IMR-90 (cell line): ENCODE results near the gene EPN2. TPM values are rescaled to one million over a fixed set of nuclear protein-coding genes. Genes with fewer than 3 reads are reported as not detected.

Experiments
- ATAC-seq: fragments of 200-7000 bp; cut with Tn5 transposase; 2 replicates; pipeline ENCODE4 v1.9.1; 2020; ENCODE audit warnings: low read depth, mild to moderate bottlenecking, moderate library complexity
- BruUV-seq: library from RNA; stranded (reverse); fragments of 400-500 nt; replicated peaks from 2 replicates; lab custom pipeline; 2021; lab: Mats Ljungman, UMichigan
- CTCF ChIA-PET: fragments of 300-600 bp; formaldehyde crosslinking; extraction: SDS; loops from one replicate; lab custom pipeline; 2021; ENCODE audit warnings: antibody characterized with exemption; lab: Yijun Ruan, JAX
- POLR2A ChIA-PET: fragments of 300-600 bp; sonication (Branson Sonifier 250); formaldehyde crosslinking; loops from one replicate; lab custom pipeline; 2022; ENCODE audit warnings: antibody characterized with exemption; ENCODE audit not compliant: unreplicated experiment; lab: Charles Lee
- DNase-seq: peaks from one replicate; pipeline ENCODE4 v3.0.0; 2013
- H2AFZ ChIP-seq: replicated peaks from 2 replicates; pipeline ENCODE3; 2013; ENCODE audit warnings: low read length, mild to moderate bottlenecking; ENCODE audit not compliant: poor library complexity
- H2AK5ac ChIP-seq: 2 replicates; pipeline ENCODE4 v1.6.1; 2013; ENCODE audit warnings: low read depth, low read length, inconsistent platforms
- H2AK9ac ChIP-seq: replicated peaks from 2 replicates; pipeline ENCODE3; 2013; ENCODE audit warnings: mild to moderate bottlenecking, low read depth, low read length, moderate library complexity; ENCODE audit not compliant: poor library complexity
- H2BK120ac ChIP-seq: 2 replicates; pipeline ENCODE4 v1.6.1; 2013; ENCODE audit warnings: low read depth, low read length, inconsistent platforms
- H2BK15ac ChIP-seq: 3 replicates; pipeline ENCODE4 v1.6.1; 2013; ENCODE audit warnings: low read depth, low read length, inconsistent platforms
- H2BK20ac ChIP-seq: 2 replicates; pipeline ENCODE4 v1.6.1; 2013; ENCODE audit warnings: low read depth, mild to moderate bottlenecking, inconsistent platforms, low read length, moderate library complexity
- H2BK5ac ChIP-seq: 2 replicates; pipeline ENCODE4 v1.6.1; 2013; ENCODE audit warnings: mild to moderate bottlenecking, low read depth, low read length, inconsistent platforms; ENCODE audit not compliant: poor library complexity, severe bottlenecking
- H3K14ac ChIP-seq: replicated peaks from 2 replicates; pipeline ENCODE4 v1.6.1; 2013; ENCODE audit warnings: low read depth, low read length, inconsistent platforms
- H3K18ac ChIP-seq: 2 replicates; pipeline ENCODE4 v1.6.1; 2013; ENCODE audit warnings: low read depth, low read length, control low read depth
- H3K23ac ChIP-seq: 2 replicates; pipeline ENCODE4 v1.6.1; 2013; ENCODE audit warnings: low read depth, low read length, inconsistent platforms
- H3K27ac ChIP-seq: 2 replicates; pipeline ENCODE4 v1.5.1; 2013; ENCODE audit warnings: mild to moderate bottlenecking, control low read depth, low read length; ENCODE audit not compliant: insufficient read depth
- H3K27me3 ChIP-seq: 2 replicates; pipeline ENCODE4 v1.6.1; 2013; ENCODE audit warnings: low read length; ENCODE audit not compliant: control insufficient read depth, insufficient read depth
- H3K36me3 ChIP-seq: 2 replicates; pipeline ENCODE4 v1.6.1; 2013; ENCODE audit warnings: low read length, mixed read lengths; ENCODE audit not compliant: control insufficient read depth, insufficient read depth
- H3K4ac ChIP-seq: 2 replicates; pipeline ENCODE4 v1.6.1; 2013; ENCODE audit warnings: low read depth, low read length, inconsistent platforms
- H3K4me1 ChIP-seq: 2 replicates; pipeline ENCODE4 v1.6.1; 2013; ENCODE audit warnings: low read length, mixed read lengths; ENCODE audit not compliant: control insufficient read depth, insufficient read depth
- H3K4me2 ChIP-seq: 2 replicates; pipeline ENCODE4 v1.6.1; 2013; ENCODE audit warnings: low read depth, mild to moderate bottlenecking, control low read depth, low read length, moderate library complexity
- H3K4me3 ChIP-seq: 2 replicates; pipeline ENCODE4 v1.5.1; 2013; ENCODE audit warnings: low read depth, mild to moderate bottlenecking, control low read depth, low read length, moderate library complexity; ENCODE audit not compliant: insufficient read depth
- H3K56ac ChIP-seq: 2 replicates; pipeline ENCODE4 v1.6.1; 2013; ENCODE audit warnings: low read length, inconsistent platforms; ENCODE audit not compliant: insufficient read depth; ENCODE audit errors: extremely low read depth
- H3K79me1 ChIP-seq, 2 experiments: 2 replicates each; pipeline ENCODE4 v1.6.1; 2013; ENCODE audit warnings: low read length in 2 of 2, inconsistent platforms in 1 of 2, low read depth in 1 of 2
- H3K9ac ChIP-seq: 2 replicates; pipeline ENCODE4 v1.6.1; 2013; ENCODE audit warnings: low read depth, low read length, control low read depth
- H3K9me1 ChIP-seq: 2 replicates; pipeline ENCODE4 v1.6.1; 2013; ENCODE audit warnings: low read length, inconsistent platforms; ENCODE audit not compliant: insufficient read depth
- H3K9me3 ChIP-seq: 2 replicates; pipeline ENCODE4 v1.6.1; 2013; ENCODE audit warnings: low read length; ENCODE audit not compliant: control insufficient read depth, insufficient read depth
- H4K20me1 ChIP-seq: 2 replicates; pipeline ENCODE4 v1.6.1; 2013; ENCODE audit warnings: low read length, inconsistent platforms; ENCODE audit not compliant: insufficient read depth
- H4K5ac ChIP-seq: 2 replicates; pipeline ENCODE4 v1.6.1; 2013; ENCODE audit warnings: mild to moderate bottlenecking, low read depth, low read length, control low read depth
- H4K8ac ChIP-seq, 2 experiments: 2 replicates each; pipeline ENCODE4 v1.6.1; 2013; ENCODE audit warnings: low read depth in 2 of 2, low read length in 2 of 2, control low read depth in 1 of 2, inconsistent platforms in 1 of 2
- H4K91ac ChIP-seq: 2 replicates; pipeline ENCODE4 v1.6.1; 2013; ENCODE audit warnings: low read depth, low read length, inconsistent platforms; ENCODE audit not compliant: insufficient read depth
- BHLHE40 ChIP-seq: fragments of 150-350 bp; IDR thresholded peaks from 2 replicates; pipeline ENCODE4 v1.6.1; 2016; ENCODE audit warnings: mild to moderate bottlenecking, low read depth, low read length
- CEBPB ChIP-seq: IDR thresholded peaks from 2 replicates; pipeline ENCODE4 v1.6.1; 2012; ENCODE audit warnings: low read depth, low read length, improper control_type of control experiment
- CHD1 ChIP-seq: IDR thresholded peaks from 2 replicates; pipeline ENCODE4 v1.6.1; 2012; ENCODE audit warnings: low read depth, low read length, improper control_type of control experiment
- FOS ChIP-seq: fragments of 150-350 bp; IDR thresholded peaks from 2 replicates; pipeline ENCODE4 v1.6.1; 2016; ENCODE audit warnings: low read depth, low read length
- MAFK ChIP-seq: IDR thresholded peaks from 2 replicates; pipeline ENCODE4 v1.6.1; 2012; ENCODE audit warnings: low read depth, low read length, improper control_type of control experiment
- MAZ ChIP-seq: IDR thresholded peaks from 2 replicates; pipeline ENCODE4 v1.6.1; 2012; ENCODE audit warnings: low read depth, mild to moderate bottlenecking, low read length, improper control_type of control experiment, moderate library complexity, borderline replicate concordance
- MXI1 ChIP-seq: IDR thresholded peaks from 2 replicates; pipeline ENCODE4 v1.6.1; 2012; ENCODE audit warnings: low read depth, mild to moderate bottlenecking, low read length, moderate library complexity, borderline replicate concordance
- NFE2L2 ChIP-seq: fragments of 150-350 bp; IDR thresholded peaks from 2 replicates; pipeline ENCODE4 v1.6.1; 2016; ENCODE audit warnings: low read depth, mild to moderate bottlenecking, low read length
- POLR2A ChIP-seq: IDR thresholded peaks from 2 replicates; pipeline ENCODE4 v1.6.1; 2012; ENCODE audit warnings: mild to moderate bottlenecking, low read depth, low read length
- RAD21 ChIP-seq: IDR thresholded peaks from 2 replicates; pipeline ENCODE4 v1.6.1; 2012; ENCODE audit warnings: low read length, improper control_type of control experiment
- RCOR1 ChIP-seq: IDR thresholded peaks from 2 replicates; pipeline ENCODE4 v1.6.1; 2012; ENCODE audit warnings: mild to moderate bottlenecking, low read length, improper control_type of control experiment; ENCODE audit not compliant: insufficient replicate concordance
- RFX5 ChIP-seq: IDR thresholded peaks from 2 replicates; pipeline ENCODE4 v1.8.0; 2012; ENCODE audit warnings: low read depth, mild to moderate bottlenecking, low read length, moderate library complexity
- SMC3 ChIP-seq: fragments of 150-350 bp; IDR thresholded peaks from 2 replicates; pipeline ENCODE4 v1.6.1; 2016; ENCODE audit warnings: low read depth, mild to moderate bottlenecking, antibody characterized with exemption, low read length, moderate library complexity
- USF2 ChIP-seq: fragments of 150-350 bp; IDR thresholded peaks from 2 replicates; pipeline ENCODE4 v1.6.1; 2017; ENCODE audit warnings: mild to moderate bottlenecking, antibody characterized with exemption, low read length, low read depth
- WGBS, 2 experiments: methylation state at CpG; one replicate each; pipeline versions ENCODE4 v1.1.5 to v1.1.7; 2013; ENCODE audit warnings: missing lambda C conversion rate in 2 of 2; ENCODE audit not compliant: insufficient read length in 1 of 2; ENCODE audit errors: extremely low coverage in 2 of 2; 5-methylcytosine and 5-hydroxymethylcytosine counted together
- dilution Hi-C: fragments of 300-500 bp; cut with HindIII; formaldehyde crosslinking; loops from one replicate; pipeline ENCODE4 v1.14.3; 2018; ENCODE audit warnings: low sequenced_read_pairs; ENCODE audit not compliant: unreplicated experiment
- in situ Hi-C: fragments of 300-500 bp; cut with MboI; formaldehyde crosslinking; loops from 3 replicates; pipeline ENCODE4 v1.14.3; 2019; ENCODE audit warnings: low sequenced_read_pairs, inconsistent platforms, mixed read lengths
- intact Hi-C: fragments of 100-400 bp; cut with micrococcal nuclease; formaldehyde crosslinking; loops from 2 replicates; pipeline ENCODE4 v1.10.0; 2022
- polyA plus RNA-seq, 3 experiments: library from polyadenylated mRNA; depleted of rRNA; stranded (reverse); fragments of >200 nt; gene quantifications; 2 replicates each; pipeline ENCODE4 v1.2.3, GENCODE V29; 2012; ENCODE audit warnings: low replicate concordance in 1 of 3
- total RNA-seq: library from RNA; depleted of rRNA; stranded (reverse); fragments of >200 nt; gene quantifications from 2 replicates; pipeline ENCODE4 v1.2.3, GENCODE V29; 2012
- TF ChIP-seq, protein P1 (sequence below): fragments of 150-350 bp; IDR thresholded peaks from 2 replicates; pipeline ENCODE4 v1.6.1; 2016; ENCODE audit warnings: low read depth, mild to moderate bottlenecking, low read length, moderate library complexity, borderline replicate concordance
- TF ChIP-seq, protein P2 (sequence below): conservative IDR thresholded peaks from 2 replicates; pipeline ENCODE4 v1.5.1; 2012; ENCODE audit warnings: mild to moderate bottlenecking, low read depth, low read length, improper control_type of control experiment

EPN2 gene
- total and polyA plus RNA-seq, 2 of the 4 experiments (the other 2 are of a cell fraction) = 14.9 to 25.3 TPM

DNA sequence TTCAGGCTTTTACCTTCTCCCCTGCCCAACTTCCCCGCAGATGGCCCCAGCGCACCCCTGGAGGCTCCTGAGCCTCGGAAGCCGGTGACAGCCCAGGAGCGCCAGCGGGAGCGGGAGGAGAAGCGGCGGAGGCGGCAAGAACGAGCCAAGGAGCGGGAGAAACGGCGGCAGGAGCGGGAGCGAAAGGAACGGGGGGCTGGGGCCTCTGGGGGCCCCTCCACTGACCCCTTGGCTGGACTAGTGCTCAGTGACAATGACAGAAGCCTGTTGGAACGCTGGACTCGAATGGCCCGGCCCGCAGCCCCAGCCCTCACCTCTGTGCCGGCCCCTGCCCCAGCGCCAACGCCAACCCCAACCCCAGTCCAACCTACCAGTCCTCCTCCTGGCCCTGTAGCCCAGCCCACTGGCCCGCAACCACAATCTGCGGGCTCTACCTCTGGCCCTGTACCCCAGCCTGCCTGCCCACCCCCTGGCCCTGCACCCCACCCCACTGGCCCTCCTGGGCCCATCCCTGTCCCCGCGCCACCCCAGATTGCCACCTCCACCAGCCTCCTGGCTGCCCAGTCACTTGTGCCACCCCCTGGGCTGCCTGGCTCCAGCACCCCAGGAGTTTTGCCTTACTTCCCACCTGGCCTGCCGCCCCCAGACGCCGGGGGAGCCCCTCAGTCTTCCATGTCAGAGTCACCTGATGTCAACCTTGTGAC lies 144.7 kb downstream of the EPN2 start:
- Histone ChIP-seq H4K20me1 (peaks cover 36% of the 10 kb centered on the region), H3K4me1 (peaks cover 38% of the 10 kb centered on the region), H2BK120ac (no peak overlapping the region), H4K91ac (no peak overlapping the region), H4K8ac (no peak overlapping the region), H3K36me3 (peaks cover 60% of the 10 kb centered on the region), H2BK5ac (no peak overlapping the region), H3K23ac (no peak overlapping the region), H3K14ac (no peak overlapping the region), H3K9me1 (peaks cover 39% of the 10 kb centered on the region), H3K9me3 (no peaks in the 10 kb centered on the region), H3K4me3 (no peak overlapping the region), H3K4ac (no peak overlapping the region), H3K56ac (no peak overlapping the region), H2BK20ac (no peak overlapping the region), H3K4me2 (no peak overlapping the region), H3K9ac (no peak overlapping the region), H2AK5ac (no peak overlapping the region), H2AFZ (no peak overlapping the region), H4K5ac (no peak overlapping the region), H2AK9ac (no peak overlapping the region), H3K18ac (no peak overlapping the region), H3K27ac (no peak overlapping the region), H2BK15ac (no peak overlapping the region), H3K27me3 (no peaks in the 10 kb centered on the region), H3K79me1 (peaks cover 31 to 73% of the 10 kb centered on the region in 2 experiments)
- in situ Hi-C loops = no loop called here
- intact Hi-C loops = loop anchor here (5.0 kb wide), 1 partner anchor 505 kb away; no protein-coding TSS in a partner anchor
- BruUV-seq = no TSS peak
- CTCF ChIA-PET = no interaction called here
- dilution Hi-C loops = no loop called here
- DNase-seq = no peak
- ATAC-seq = no peak
- POLR2A ChIA-PET = no interaction called here
- WGBS, 2 experiments = 90% methylated on average over 26 of the region's 31 CpGs; no CpG with 5 or more reads in 1 of the 2 experiments
- TF ChIP-seq, protein P1, sequence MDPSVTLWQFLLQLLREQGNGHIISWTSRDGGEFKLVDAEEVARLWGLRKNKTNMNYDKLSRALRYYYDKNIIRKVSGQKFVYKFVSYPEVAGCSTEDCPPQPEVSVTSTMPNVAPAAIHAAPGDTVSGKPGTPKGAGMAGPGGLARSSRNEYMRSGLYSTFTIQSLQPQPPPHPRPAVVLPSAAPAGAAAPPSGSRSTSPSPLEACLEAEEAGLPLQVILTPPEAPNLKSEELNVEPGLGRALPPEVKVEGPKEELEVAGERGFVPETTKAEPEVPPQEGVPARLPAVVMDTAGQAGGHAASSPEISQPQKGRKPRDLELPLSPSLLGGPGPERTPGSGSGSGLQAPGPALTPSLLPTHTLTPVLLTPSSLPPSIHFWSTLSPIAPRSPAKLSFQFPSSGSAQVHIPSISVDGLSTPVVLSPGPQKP = no peak
- TF ChIP-seq POLR2A (no peak), RCOR1 (no peak), MAFK (no peak), RAD21 (no peak), MAZ (no peak), MXI1 (no peak), RFX5 (no peak), FOS (no peak), CHD1 (no peak), SMC3 (no peak), NFE2L2 (no peak), BHLHE40 (no peak), CEBPB (no peak), USF2 (no peak)
- TF ChIP-seq, protein P2, sequence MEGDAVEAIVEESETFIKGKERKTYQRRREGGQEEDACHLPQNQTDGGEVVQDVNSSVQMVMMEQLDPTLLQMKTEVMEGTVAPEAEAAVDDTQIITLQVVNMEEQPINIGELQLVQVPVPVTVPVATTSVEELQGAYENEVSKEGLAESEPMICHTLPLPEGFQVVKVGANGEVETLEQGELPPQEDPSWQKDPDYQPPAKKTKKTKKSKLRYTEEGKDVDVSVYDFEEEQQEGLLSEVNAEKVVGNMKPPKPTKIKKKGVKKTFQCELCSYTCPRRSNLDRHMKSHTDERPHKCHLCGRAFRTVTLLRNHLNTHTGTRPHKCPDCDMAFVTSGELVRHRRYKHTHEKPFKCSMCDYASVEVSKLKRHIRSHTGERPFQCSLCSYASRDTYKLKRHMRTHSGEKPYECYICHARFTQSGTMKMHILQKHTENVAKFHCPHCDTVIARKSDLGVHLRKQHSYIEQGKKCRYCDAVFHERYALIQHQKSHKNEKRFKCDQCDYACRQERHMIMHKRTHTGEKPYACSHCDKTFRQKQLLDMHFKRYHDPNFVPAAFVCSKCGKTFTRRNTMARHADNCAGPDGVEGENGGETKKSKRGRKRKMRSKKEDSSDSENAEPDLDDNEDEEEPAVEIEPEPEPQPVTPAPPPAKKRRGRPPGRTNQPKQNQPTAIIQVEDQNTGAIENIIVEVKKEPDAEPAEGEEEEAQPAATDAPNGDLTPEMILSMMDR = no peak
